OCI-LY3 (cell line): ENCODE measurements around the gene AMTN.

Experiments used
- EZH2phosphoT487 ChIP-seq: fragments of 200-600 bp; shearing (Covaris generic); IDR thresholded peaks from 2 replicates; pipeline ENCODE4 v1.6.1; 2018; ENCODE audit warnings: antibody characterized with exemption, mixed run types, low read depth
- TF ChIP-seq, protein P1 (sequence below): fragments of 200-600, 300-600 bp; sonication (generic); IDR thresholded peaks from 2 replicates; pipeline ENCODE4 v1.5.1; 2014; ENCODE audit warnings: antibody characterized with exemption, low read length, low read depth

DNA sequence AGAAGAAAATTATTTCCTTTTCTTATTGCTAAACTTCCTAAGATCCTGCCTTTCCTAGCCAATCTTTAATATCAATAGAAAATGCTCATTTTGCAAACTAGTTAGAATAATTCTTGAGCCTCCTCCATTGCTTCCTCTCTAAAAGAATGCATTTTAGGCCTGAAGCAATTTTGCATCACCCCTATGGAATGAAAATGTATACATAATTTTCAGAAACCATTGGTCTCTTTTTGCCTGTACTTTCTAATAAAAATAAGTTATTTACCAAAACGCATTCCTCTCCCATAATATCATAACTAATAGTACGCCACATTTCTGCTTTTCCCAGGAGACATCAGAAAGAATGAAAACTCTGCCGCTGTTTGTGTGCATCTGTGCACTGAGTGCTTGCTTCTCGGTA, 44.7 kb upstream of the AMTN start:
- TF ChIP-seq, protein P1, sequence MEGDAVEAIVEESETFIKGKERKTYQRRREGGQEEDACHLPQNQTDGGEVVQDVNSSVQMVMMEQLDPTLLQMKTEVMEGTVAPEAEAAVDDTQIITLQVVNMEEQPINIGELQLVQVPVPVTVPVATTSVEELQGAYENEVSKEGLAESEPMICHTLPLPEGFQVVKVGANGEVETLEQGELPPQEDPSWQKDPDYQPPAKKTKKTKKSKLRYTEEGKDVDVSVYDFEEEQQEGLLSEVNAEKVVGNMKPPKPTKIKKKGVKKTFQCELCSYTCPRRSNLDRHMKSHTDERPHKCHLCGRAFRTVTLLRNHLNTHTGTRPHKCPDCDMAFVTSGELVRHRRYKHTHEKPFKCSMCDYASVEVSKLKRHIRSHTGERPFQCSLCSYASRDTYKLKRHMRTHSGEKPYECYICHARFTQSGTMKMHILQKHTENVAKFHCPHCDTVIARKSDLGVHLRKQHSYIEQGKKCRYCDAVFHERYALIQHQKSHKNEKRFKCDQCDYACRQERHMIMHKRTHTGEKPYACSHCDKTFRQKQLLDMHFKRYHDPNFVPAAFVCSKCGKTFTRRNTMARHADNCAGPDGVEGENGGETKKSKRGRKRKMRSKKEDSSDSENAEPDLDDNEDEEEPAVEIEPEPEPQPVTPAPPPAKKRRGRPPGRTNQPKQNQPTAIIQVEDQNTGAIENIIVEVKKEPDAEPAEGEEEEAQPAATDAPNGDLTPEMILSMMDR, result no peak
- TF ChIP-seq EZH2phosphoT487, result no peak
